ENCODE measurements around the gene NDUFA12.

NDUFA12 gene

GRCh38 chr12:94930772-94931171, 72.7 kb downstream of the NDUFA12 start:
- DNase-seq: no peak

- DNase-seq: no peak
Measured at GRCh38 chr12:94930216-94930654, 73.3 kb downstream of the NDUFA12 start.

- DNase-seq: no peak
Measured at GRCh38 chr12:94929780-94930179, 73.7 kb downstream of the NDUFA12 start.

- no peak for DNase-seq
Measured at GRCh38 chr12:94925729-94926128, 77.8 kb downstream of the NDUFA12 start.

GRCh38 chr12:94925206-94925605, 78.3 kb downstream of the NDUFA12 start:
- DNase-seq: no peak

GRCh38 chr12:94922561-94922960, 80.9 kb downstream of the NDUFA12 start:
- DNase-seq: no peak

Measured in SHP77 (cell line).